G401.6 (cell line): Measurements from ENCODE around the gene SLC22A4.

Experiments used
- FAIRE-seq: peaks from 2 replicates; lab custom pipeline; 2012; peaks lifted over from hg19 to GRCh38; lab: Jason Lieb, UNC

SLC22A4 gene

DNA sequence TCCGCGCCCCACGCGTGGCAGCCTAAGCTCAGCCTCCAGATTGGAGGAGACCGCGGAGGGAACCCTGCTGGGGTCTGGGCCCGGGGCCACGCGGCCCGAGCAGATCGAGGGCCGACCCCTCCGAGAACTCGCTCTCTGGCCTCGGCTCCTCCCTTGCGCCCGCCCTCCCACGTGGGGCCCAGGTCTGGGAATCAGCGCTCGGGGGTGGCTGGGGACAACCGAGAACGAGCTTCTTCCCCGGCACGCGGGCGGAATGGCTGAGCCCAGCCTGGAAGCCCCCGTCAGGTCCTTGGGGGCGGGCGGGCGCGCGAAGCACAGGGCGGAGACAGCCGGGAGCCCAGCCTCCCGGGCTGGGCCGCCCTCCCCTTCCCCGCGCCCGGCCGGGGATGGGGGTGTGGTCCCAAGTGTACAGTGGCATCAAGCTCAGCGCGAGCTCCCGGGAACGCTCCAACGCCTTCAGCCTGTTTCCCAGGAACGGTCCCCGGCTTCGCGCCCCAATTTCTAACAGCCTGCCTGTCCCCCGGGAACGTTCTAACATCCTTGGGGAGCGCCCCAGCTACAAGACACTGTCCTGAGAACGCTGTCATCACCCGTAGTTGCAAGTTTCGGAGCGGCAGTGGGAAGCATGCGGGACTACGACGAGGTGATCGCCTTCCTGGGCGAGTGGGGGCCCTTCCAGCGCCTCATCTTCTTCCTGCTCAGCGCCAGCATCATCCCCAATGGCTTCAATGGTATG is at the start of gene SLC22A4:
Gene SLC22A4, plus strand, starts transcription at position 403 of the 736 bp plus-strand sequence. Its CDS starts 223 bp downstream, at position 626.
- FAIRE-seq = no peak

DNA sequence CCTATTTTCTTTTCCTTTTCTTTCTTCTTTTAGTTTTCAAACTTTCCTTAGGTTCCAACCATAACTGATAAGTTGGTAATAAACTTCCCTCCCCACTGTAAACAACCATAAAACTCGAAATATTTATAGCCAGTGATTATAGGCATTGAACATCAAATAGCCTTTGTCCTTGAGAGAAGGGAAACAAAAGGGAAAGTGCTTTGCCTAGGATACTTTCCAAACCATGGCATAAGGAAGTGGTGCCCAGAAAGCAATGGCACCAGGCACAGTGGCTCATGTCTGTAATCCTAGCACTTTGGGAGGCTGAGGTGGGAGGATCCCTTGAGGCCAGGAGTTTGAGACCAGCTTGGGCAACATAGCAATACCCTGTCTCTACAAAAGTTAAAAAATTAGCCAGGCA is 48.6 kb upstream of the SLC22A4 start:
- no peak for FAIRE-seq

DNA sequence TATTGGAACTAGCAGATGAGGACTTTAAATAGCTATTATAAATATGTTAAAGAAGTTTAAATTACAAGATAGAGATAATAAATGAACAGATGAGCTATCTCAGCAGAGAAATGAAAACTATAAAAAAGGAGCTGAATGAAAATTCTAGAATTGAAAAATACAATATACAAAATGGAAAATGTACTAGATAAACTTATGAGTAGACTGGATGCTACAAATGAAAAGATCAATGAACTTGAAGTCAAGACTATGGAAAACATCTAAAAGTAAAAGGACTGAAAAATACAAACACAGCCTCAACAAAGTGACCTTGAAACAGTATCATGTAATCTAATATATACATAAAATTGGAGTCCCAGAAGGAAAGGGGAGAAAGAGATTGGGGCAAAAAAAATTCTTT is 47.4 kb upstream of the SLC22A4 start:
- FAIRE-seq = no peak

DNA sequence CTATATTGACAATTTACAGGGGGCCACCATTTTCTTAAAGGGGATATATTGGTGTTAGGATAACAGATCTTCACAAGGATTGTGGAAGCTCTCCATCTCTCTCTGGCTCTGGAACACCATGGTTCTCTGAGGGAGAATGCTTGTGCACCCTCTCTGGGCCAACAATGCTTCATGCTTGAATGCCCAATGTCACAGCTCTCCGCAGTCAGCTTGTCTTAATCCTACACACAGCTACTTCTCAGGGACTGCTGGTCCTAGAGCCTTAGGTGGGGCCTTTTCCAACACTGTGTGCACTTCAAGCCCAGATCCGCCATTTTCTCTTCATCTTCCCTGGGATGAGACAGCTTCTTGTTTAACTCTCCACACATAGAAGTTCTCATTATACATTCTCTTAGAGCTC is 43.6 kb upstream of the SLC22A4 start:
- no peak for FAIRE-seq

DNA sequence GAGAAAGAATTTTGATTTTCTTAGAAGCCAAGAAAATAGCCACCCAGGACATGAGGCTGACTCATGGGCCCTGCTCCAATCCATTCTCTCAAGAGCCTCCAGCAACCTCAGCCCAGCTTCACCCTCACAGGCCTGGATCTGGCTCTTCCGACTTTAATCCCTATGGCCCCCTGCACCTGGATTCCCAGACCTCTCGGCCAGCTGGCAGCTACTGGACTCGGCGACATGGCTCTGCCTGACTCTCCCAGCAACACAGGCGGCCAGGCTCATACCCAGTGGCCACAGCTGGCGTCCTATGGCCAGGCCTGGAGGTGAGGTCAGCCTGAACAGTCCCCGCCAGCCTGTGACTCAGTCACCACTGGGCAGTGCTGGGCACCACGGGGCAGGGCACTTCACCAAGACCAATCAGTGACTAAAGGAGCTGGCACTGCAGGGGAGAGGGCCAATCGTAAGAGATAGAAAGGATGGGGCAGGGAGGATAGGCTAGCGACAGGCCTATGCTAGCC is 42.9 kb upstream of the SLC22A4 start:
- no peak for FAIRE-seq

DNA sequence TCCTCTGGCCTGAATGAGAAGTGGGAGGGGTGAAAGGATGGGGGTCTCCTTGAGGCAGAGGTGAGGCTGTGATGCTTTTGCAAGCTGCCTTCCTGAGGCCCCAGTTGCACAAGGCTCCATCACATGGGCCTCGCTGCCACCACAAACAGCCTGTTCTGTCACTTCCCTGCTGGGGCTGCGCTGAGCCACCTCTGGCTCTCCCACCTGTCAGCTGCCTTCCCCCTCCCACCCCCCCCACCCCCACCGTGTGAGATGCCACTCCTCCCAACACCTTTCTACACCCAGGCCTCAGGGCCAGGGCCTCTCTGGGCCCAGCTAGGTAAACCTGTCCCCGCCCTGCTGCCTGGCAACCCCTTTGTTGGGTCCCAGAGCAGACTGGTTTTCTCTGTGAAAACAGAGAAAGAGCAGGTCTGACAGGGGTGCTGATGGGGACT is 41.2 kb upstream of the SLC22A4 start:
- no peak for FAIRE-seq

DNA sequence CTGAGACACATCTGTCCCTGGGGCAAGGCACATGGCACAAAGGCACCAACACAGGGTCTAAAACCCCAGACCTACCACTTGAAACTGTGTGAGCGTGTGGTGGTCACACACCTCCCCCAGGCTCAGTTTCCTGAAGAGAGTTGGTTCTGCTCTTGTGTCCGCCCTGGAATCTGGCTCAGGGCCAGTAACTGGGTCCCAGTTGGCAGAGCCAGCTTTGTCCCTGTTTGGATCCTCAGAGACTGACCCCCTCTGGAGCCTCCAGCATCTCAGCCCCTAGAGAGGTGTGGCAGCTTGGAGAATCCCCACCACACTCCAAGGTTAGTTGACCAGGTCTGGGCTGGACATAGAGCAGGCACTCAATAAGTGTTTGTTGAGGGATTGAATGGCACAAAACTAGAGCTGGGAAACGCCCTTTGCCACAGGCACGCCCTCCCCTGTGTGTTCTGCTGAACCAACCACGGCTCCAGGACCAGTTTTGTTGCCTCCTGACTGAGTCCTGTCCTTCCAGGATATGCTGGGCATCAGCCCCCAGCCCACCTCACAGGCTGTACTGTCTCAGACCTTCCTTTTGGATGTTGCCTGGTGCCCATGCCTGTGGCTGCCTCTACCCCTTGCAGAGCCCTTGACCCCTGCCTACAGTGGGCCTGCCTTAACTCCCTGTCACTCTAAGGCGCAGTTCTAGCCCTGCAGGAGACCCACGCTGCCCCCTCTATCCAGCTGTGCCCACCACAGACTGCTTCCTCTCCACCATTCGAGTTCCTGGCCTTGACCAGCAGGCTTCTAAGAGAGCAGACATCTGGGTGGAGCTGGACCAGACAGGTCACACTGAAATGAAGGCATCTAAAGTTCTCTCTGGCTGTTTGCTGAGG is 40.5 kb upstream of the SLC22A4 start:
- no peak for FAIRE-seq

DNA sequence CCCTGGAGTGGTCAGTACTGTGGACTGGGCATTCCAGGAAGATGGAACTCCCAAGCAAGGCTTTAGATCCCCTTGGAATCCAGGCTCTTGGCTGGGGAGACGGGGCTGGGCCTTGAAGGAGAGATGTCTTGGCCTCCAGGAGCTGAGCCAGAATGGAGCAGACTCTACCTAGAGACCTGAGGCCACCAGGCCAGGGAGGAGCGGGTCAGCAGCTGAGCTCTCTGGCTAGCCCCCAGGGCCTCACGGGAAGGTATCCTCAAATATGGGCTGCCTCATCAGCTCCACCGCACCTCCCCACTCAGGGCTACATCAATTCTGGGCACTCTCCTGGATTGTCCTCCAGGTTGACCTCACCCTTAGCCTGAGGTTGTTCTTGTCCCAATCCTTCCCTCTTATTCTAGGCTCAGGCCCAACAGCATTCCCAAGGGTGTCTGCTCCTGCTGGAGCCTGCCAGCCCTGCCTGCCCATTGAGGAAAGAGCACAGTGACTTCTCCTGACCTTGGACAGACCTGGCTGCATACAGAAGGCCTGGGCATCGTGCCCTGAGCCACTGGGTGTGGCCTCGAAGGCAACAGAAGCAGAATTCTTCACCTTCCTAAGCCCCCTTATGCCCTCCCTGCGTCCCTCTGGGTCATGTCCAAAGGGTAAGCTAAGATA is 39.7 kb upstream of the SLC22A4 start:
- FAIRE-seq = no peak

DNA sequence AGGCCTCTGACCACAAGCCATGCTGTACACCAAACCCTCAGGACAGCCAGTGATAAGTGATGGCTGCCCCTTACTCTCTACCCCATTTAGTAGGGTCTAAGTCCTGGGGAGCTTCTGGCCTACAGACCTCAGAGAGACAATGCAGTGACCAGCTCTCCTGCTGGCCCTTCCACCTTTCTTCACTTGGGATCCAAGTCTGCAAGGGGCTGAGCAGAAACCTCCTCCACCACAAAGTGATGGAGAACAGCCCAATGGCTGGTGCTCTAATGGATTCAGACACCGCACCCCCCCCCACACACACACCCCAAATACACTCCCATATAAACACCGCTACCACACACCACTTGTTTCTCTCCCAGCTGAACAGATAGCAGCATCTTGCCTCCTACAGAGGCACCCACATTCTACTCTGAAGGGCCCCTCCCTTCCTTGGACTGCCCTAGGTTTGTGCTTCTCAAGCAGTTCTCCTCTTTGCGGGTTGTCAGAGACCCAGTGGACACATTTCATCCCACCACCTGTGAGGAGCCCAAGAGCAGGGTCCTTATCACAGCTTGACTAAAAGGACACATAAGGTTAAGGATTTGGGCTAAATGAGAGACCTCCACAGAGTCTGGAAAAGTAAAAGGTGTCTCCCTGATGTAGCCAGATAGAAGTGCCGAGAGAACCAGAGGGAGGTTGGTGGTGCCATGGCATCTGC is 38.0 kb upstream of the SLC22A4 start:
- no peak for FAIRE-seq

DNA sequence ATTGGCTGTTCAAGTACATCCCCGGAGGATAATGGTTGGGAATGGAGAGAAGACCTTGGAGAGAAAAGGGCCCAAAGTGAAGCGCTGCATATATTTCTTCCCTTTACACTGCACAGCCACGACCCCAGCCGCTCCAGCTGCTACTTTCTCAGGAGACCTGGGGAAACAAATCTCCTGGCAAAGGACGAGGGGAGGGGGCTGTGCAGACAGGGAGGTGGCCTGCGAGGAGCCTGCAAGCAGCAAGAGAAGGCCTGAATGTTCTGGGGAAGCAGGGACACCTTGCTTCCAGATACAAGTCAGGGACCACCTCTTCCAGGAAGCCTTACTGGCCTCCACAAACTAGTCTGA is 37.4 kb upstream of the SLC22A4 start:
- no peak for FAIRE-seq

DNA sequence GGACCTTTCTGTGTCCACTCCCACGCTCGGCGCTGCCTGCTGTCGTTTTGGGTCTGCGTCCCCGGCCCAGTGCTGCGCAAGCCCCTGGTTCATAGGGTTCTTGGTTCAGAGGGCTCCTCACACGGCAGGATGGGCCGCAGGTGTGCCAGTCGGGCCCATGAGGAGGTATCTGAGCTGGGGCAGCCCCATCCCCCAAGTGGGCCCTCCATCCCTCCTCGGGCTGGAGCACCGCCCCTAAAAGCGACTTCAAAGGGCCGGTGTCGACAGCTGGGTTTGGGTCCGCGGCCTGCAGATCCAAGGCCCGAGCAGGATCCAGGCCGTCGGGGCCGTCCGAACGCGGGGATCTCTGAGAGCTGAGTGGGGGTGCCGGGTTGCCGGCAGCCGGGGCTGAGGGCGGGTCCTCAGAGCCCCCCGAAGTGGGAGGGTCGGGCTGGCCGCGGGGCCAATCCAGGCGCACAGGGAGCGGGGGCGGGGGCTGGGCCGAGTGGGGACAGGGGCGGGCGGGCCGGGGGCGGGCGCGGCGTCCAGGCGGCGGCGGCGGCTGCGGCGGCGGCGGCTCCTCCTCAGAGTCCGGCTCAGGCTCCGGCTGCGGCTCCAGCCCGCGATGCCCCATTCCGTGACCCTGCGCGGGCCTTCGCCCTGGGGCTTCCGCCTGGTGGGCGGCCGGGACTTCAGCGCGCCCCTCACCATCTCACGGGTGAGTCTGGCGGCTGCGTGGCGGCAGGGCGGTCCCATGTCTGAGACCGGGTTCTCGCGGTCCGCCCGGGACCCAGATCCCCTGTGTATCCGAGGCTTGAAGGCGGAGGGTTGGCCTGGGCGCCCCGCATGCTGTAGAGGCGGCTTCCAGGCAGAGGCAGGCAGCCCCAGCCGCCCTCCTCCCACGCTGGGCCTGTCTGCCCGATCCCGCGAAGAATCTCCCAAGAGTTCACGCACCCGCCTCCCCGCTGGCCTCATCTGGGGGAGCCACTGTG is 36.8 kb upstream of the SLC22A4 start, which contains the start of gene PDLIM4:
Gene PDLIM4, plus strand, starts transcription at position 566 of the 971 bp plus-strand sequence. Its CDS starts 39 bp downstream, at position 605.
- no peak for FAIRE-seq

DNA sequence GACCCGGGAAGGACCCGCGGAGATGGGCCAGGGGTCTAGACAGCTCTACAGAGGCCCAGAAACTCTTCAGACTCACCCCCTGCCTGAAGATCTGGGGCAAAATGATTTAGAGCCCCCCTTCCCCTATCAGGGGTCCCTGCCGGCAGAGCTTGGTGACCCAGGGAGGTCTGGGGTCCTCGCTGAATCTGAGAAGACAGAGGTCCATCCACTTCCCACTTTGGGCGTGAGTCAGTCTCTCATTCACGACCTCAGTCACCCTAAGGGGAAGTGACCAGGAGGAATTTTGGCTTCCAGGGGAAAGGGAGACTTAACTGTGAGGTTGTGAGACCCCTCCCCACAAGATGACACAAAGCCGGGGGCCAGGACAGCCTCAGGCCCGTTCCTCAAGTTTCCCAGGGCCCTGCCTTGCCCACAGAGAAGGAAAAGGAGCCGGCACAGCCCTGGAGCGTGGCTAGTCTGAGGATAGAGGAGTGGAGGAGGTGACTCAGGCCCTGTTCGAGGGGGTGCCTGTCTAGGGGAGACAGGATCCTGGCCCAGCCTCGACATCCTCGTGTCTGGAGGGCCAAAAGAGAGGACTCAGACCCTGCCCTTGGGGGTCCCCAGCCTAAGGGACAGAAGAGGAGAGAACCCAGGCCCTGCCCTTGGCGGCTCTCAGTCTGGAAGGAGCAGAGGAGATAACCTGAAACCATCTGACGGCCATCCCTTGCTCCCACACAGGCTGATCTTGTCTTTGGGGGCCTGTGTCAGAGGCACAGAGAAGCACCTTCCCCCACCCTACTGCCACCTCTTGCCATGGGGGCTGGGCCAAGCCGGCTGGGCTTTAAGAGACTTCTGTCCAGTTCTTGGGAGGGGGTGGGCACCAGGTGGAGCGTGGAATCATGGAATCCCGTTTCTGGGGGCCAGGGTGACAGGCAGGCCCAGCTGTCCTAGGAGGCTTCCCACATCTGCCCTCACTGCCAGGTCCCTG is 35.8 kb upstream of the SLC22A4 start:
- FAIRE-seq = no peak

DNA sequence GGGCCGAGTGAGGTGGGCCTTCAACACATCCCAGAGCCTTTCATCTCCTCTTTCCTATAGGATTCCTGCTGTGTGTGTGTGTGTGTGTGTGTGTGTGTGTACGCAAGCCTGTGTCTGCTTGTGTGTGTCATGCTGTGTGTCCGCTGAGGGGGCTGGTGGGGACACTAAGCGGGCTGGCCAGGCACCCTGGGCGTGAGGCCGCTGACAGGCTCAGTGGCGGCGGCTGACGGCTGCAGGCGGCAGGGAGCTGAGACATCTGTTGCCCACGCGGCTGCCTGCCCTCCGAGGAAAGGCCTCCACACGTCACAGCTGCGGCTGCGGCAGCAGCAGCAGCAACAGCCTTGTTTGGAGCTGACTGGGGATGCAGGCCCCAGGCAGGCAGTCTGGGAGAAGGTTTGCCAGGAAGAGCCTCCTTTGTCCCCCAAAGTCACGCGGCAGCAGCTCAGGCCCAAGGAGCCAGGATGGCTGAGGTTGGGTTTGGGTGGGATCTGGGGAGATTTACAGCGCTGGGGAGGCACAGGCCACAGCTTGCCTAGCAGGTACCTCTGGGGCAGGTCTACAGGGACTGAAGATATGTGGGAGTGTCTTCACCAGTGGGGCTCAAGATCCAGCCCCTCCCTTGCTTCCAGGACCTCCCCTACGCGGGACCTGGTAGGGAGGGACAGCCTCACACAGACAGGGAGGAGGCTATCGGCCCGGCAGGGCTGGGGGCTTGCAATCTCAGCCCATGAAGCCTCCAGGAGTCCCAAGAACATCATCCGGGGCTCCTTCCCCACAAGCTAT is 34.9 kb upstream of the SLC22A4 start:
- no peak for FAIRE-seq

DNA sequence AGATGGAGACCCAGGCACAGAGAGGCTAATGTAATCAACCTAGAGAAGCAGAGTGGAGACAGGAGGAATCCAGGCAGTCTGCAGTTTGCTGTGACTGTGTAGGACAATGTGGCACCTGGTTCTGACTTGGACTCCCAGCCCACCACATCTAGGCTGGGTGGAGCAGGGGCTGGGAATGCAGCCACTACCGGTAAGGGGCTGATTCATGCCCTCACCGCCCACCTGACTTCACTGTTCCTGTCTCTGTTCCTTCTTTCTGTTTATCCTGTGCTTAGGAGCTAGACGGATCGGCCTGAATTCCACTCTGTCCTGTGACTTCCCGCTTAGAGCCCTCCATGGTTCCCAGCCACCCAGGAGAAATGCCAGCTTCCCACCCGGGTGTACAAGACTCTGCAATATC is 34.1 kb upstream of the SLC22A4 start:
- no peak for FAIRE-seq

DNA sequence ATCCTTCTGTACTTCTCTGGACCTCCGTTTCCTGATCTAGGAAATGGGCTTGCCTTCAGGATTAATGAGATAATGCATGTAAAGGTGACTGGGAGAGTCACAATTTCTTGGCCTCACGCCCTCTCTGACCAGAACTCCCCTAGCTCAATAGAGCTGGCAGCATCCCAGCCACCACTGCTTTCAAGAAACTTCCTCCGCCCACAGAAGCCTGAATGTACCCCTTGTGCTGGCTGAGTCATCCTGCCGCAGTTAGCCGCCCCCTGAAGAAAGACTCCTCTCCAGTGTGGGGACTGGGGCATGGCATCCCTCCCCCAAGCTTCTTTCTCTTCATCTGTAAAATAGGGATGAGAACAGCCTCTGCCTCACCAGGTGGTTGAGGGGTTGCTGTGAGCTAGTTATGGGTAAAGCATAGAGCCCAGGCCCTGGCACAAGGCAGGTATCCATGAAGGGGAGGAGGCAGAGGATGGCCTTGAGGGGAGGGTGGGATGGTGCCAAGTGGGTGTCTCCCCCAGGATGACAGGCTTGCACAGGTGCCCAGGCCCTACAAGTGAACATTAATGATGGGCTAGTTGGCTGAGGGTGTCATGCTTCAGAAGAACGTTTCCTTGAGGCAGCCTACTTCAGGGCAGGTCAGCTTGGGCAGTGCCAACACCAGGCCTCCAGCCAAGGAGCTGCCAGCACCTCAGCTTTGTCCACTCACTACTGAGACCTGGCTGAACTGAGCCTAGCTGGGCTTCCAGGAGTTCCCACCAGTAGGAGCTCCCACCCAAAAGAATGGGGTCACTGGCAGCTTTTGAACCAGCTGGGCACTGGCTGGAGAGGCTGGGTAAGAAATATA is 33.3 kb upstream of the SLC22A4 start:
- no peak for FAIRE-seq

DNA sequence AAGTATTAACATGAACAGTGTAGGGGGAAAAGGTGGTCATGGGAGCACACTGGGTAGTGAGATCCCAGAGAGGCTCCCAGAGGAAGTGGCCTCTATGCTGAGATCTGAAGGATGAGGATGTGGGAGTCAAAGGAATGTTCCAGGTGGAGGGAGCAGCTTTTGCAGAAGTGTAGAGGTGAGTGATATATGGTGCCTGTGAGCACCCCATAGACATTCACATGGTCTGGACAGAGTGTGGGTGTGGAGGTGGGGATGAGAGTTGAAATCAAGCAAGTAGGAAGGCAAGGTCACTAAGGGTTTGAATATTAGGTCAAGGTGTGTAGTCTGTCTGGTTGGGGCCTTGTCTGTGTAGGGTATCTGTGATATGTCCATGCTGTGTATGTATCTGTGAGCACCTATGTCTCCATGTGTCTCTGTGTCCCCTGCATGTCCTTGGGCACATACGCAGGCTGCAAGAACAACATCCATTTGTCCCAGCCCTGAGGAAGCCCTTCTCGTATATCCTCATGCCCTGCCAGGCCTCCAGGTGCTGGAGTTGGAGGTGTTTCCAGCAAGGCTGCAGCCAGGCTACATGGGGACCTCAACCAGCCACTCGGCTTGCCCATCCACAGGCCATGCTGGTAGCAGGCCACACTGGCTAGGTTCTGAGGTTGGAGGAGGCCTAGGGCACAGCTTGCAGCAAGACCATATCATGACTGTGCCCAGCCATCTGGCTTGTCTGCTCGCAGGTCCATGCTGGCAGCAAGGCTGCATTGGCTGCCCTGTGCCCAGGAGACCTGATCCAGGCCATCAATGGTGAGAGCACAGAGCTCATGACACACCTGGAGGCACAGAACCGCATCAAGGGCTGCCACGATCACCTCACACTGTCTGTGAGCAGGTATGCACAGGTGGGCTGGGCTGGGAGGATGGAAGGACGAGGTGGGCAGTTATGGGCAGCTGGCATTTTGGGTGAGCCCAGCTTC is 32.0 kb upstream of the SLC22A4 start:
- FAIRE-seq = no peak
